Muscle of leg (tissue), 11 donors: ENCODE measurements around the gene UGT2B11. TPM values are rescaled to one million over a fixed set of nuclear protein-coding genes. Genes with fewer than 3 reads are reported as not detected.
"Not testable (repeated sequence)": the region's sequence is repeated elsewhere in the genome, so short reads cannot be mapped to it uniquely, and the experiment has no call there.

ENCODE experiments used
- DNase-seq: peaks from one replicate; pipeline ENCODE4 v3.0.0; 2013
- H3K27ac ChIP-seq: one replicate; pipeline ENCODE4 v1.5.1; 2013; ENCODE audit warnings: mild to moderate bottlenecking, low read length, control low read depth
- H3K27me3 ChIP-seq: one replicate; pipeline ENCODE4 v1.6.1; 2013; ENCODE audit warnings: low read length; ENCODE audit not compliant: control insufficient read depth, insufficient read depth
- H3K36me3 ChIP-seq: one replicate; pipeline ENCODE4 v1.6.1; 2013; ENCODE audit warnings: low read length; ENCODE audit not compliant: control insufficient read depth, insufficient read depth
- H3K4me1 ChIP-seq: one replicate; pipeline ENCODE4 v1.6.1; 2013; ENCODE audit warnings: low read length; ENCODE audit not compliant: control insufficient read depth, insufficient read depth
- H3K4me3 ChIP-seq: one replicate; pipeline ENCODE4 v1.5.1; 2013; ENCODE audit warnings: low read length, control low read depth
- H3K9me3 ChIP-seq: replicated peaks from 2 replicates; pipeline ENCODE4 v1.6.1; 2013; ENCODE audit warnings: low read depth, low read length; ENCODE audit not compliant: control insufficient read depth
- WGBS: methylation state at CpG from one replicate; pipeline ENCODE4 v1.1.5; 2013; ENCODE audit warnings: missing lambda C conversion rate; ENCODE audit not compliant: insufficient coverage; 5-methylcytosine and 5-hydroxymethylcytosine counted together
- polyA plus RNA-seq, 8 donors: library from polyadenylated mRNA; unstranded; fragments of 120-200 nt; gene quantifications; one replicate each; pipeline versions ENCODE4 v1.2.1 to v1.2.3, GENCODE V29; 2013; ENCODE audit warnings: inconsistent platforms in 1 of 8, low replicate concordance in 1 of 8; ENCODE audit not compliant: insufficient read length in 8 of 8, insufficient read depth in 1 of 8
- total RNA-seq: library from RNA; stranded (reverse); fragments of 120-200 nt; gene quantifications from one replicate; pipeline ENCODE4 v1.2.4, GENCODE V29; 2013

Gene UGT2B11
- total and polyA plus RNA-seq, 9 donors = 0.13 to 0.22 (median 0.16) TPM; not detected in 6

DNA sequence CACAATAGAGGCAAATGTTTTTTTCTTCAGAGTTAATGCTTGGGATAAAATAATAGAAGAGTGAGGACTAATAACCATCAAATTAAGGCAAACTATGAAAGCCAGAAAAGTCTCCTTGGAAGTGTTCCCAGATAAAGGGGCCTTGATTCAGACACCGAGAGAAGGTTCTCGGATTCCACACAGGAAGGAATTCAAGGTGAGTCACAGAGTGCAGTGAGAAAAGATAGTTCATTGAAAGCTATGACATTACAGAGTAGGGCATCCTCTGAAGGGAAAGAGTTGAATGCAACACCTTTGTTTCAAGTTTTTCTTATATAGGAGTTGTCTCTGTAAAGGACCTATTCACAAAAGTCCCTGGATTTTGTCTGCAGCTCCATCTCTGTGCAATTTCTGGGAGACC, 3.9 kb upstream of the UGT2B11 start:
- H3K4me3 ChIP-seq, H3K27me3 ChIP-seq, H3K27ac ChIP-seq, H3K36me3 ChIP-seq, H3K4me1 ChIP-seq, DNase-seq, H3K9me3 ChIP-seq: not testable (repeated sequence)
- WGBS = no CpG with 5 or more reads among the region's 2 CpGs

- Histone ChIP-seq H3K27ac (no peak overlapping the region), H3K4me3 (no peak overlapping the region), H3K27me3 (no peaks in the 10 kb centered on the region), H3K36me3 (no peaks in the 10 kb centered on the region), H3K4me1 (no peaks in the 10 kb centered on the region), H3K9me3 (no peaks in the 10 kb centered on the region)
- WGBS = no CpG with 5 or more reads among the region's 1 CpG
- no peak for DNase-seq
Observed at GRCh38 chr4:69210911-69211310, 3.6 kb downstream of the UGT2B11 start.

- H3K36me3 ChIP-seq, H3K27me3 ChIP-seq, H3K4me3 ChIP-seq, H3K9me3 ChIP-seq, DNase-seq, H3K4me1 ChIP-seq, H3K27ac ChIP-seq: not testable (repeated sequence)
- WGBS = 63% methylated on average over 1 of the region's 4 CpGs
Observed at GRCh38 chr4:69198506-69198905, 16.0 kb downstream of the UGT2B11 start.

- DNase-seq = no peak
- Histone ChIP-seq H3K9me3 (peaks cover 2% of the 10 kb centered on the region), H3K4me1 (no peaks in the 10 kb centered on the region), H3K36me3 (no peaks in the 10 kb centered on the region), H3K27me3 (no peaks in the 10 kb centered on the region), H3K27ac (no peak overlapping the region), H3K4me3 (no peak overlapping the region)
- WGBS = no CpG with 5 or more reads among the region's 3 CpGs
Observed at GRCh38 chr4:69196209-69196965, 18.2 kb downstream of the UGT2B11 start.

DNA sequence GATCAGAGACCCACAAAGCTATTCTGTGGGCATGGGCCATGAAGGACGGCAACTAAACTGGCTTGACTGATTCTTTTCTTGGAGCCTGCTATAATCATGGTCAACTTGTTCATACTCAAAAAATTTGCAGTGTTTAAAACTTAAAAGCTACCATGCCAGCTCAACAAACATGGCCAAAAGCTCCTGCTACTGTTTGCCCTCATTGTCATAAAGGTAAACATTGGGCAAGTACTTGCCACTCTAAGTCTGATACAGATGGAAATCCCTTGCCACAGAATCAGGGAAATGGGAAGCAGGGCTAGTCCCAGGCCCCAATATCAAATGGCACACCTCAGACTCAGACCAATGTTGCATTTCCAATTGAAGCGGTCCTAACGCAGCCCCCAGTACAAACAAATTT, 20.4 kb downstream of the UGT2B11 start:
- H3K27ac ChIP-seq = no peak overlapping the region
- H3K4me3 ChIP-seq = no peak overlapping the region
- no peaks in the 10 kb centered on the region for H3K27me3 ChIP-seq
- DNase-seq = no peak
- 100% methylated on average over 1 of the region's 3 CpGs for WGBS
- no peaks in the 10 kb centered on the region for H3K4me1 ChIP-seq
- H3K9me3 ChIP-seq = peaks cover 2% of the 10 kb centered on the region
- H3K36me3 ChIP-seq = no peaks in the 10 kb centered on the region

DNA sequence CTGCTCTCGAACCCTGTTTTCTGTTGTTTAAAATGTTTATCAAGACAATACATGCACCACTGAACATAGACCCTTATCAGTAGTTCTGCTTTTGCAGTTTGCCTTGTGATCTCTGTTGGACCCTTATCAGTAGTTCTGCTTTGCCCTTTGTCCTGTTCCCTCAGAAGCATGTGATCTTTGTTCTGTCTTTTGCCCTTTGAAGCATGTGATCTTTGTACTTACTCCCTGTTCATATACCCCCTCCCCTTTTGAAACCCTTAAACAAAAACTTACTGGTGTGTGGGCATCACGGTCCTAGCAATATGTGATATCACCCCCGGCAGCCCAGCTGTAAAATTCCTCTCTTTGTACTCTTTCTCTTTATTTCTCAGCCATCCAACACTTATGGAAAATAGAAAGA, 22.6 kb downstream of the UGT2B11 start:
- DNase-seq, H3K4me1 ChIP-seq, H3K9me3 ChIP-seq, H3K36me3 ChIP-seq, H3K27me3 ChIP-seq, H3K4me3 ChIP-seq, H3K27ac ChIP-seq: not testable (repeated sequence)
- WGBS = 80% methylated on average over 1 of the region's 3 CpGs

DNA sequence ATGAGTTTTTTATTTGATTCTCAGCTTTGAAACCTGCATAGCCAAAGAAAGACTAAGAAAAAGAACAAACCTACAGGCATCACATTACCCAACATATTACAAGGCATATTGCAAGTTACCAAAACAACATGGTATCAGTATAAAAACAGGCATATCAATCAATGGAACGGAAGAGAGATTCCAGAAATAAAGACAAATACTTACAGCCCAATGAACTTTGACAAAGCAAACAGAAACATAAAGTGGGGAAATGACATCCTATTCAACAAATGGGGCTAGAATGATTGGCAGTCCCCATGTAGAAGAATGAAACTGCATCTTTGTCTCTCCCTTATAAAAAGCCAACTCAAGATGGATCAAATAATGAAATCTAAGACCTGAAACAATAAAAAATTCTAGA, 23.9 kb downstream of the UGT2B11 start:
- WGBS = no CpG with 5 or more reads among the region's 1 CpG
- not testable (repeated sequence) for H3K27ac ChIP-seq, H3K27me3 ChIP-seq, H3K36me3 ChIP-seq, H3K9me3 ChIP-seq, H3K4me1 ChIP-seq, H3K4me3 ChIP-seq, DNase-seq

GRCh38 chr4:69181519-69182169, 32.9 kb downstream of the UGT2B11 start:
- H3K27ac ChIP-seq, H3K27me3 ChIP-seq, H3K9me3 ChIP-seq, H3K4me1 ChIP-seq, H3K4me3 ChIP-seq, H3K36me3 ChIP-seq, DNase-seq: not testable (repeated sequence)
- WGBS = no CpG with 5 or more reads among the region's 6 CpGs

- H3K27me3 ChIP-seq, DNase-seq, H3K4me3 ChIP-seq, H3K36me3 ChIP-seq, H3K9me3 ChIP-seq, H3K4me1 ChIP-seq, H3K27ac ChIP-seq: not testable (repeated sequence)
- no CpG with 5 or more reads among the region's 1 CpG for WGBS
Observed at GRCh38 chr4:69179817-69180216, 34.7 kb downstream of the UGT2B11 start.

DNA sequence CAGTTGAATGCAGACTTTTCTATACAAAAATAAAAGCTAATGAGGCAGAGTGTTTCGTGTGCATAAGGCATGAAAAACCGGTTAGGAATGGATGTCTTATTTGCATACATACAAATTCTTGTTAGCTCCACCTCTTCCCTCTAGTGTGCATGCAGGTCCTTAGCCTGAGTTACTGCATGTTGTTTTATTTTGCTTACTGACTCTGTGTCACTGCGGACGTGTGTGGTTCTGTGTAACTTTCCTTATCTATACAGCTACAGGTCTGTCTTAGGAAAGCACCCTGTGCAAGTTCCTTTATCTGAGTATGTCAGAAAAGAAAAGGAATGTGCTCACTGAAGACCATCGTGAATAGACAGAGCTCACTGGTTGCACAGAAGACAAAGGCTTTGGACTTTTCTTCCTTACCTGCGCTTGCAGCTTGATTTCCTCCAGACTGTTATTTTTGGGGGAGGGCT, 35.8 kb downstream of the UGT2B11 start:
- WGBS = 67% methylated on average over 1 of the region's 6 CpGs
- H3K27me3 ChIP-seq, H3K4me1 ChIP-seq: not testable (repeated sequence)

More for the DNA sequence above, 35.8 kb downstream of the UGT2B11 start:
- not testable (repeated sequence) for H3K27ac ChIP-seq, DNase-seq, H3K36me3 ChIP-seq, H3K4me3 ChIP-seq, H3K9me3 ChIP-seq
